ENCODE measurements around the gene IL13.
"Not testable (repeated sequence)": the region's sequence is repeated elsewhere in the genome, so short reads cannot be mapped to it uniquely, and the experiment has no call there.

IL13 gene

GRCh38 chr5:132688536-132689339 lies 30.8 kb downstream of the IL13 start:
- DNase-seq (ENCODE audit: low spot score): no peak

GRCh38 chr5:132689513-132689912 lies 31.5 kb downstream of the IL13 start:
- no peak for DNase-seq (ENCODE audit: low spot score)

GRCh38 chr5:132690156-132690555 lies 32.2 kb downstream of the IL13 start:
- no peak for DNase-seq (ENCODE audit: low spot score)

GRCh38 chr5:132691755-132692631 lies 34.0 kb downstream of the IL13 start:
- DNase-seq (ENCODE audit: low spot score): not testable (repeated sequence)

DNA sequence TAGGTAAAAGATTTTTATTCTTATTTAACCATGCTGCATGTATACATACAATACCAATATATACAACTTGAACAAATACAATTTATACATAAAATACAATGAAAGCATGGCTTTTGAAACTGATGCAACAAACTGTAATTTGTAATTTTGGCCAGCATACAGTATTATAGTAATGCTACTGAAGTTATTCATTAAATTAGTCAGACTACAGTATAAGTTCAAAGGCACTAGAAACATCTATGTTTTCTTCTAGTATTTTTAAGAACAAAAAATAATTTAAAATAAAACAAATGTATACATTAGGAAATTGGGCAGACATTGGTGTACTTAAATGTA lies 34.6 kb downstream of the IL13 start:
- DNase-seq (ENCODE audit: low spot score): no peak

DNA sequence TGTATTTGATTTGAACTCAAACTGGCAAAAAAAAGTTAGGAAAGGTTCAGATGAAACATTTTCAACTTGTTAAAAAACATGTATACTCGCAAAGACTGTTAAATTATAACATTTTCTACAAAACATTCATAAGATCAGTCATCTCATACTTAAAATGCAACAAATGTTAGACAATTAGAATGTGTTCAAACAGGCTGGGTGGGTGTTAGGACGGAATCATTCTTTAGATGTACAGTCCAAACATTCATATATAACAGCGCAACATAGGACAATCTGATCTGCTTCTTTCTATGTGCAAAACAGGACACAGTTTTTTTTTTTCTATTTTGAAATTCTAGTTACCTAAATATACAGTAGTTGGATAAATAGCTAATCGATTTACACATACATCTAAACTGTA lies 38.0 kb downstream of the IL13 start:
- DNase-seq (ENCODE audit: low spot score): no peak

- peak; percentile 26 for DNase-seq (ENCODE audit: low spot score)
These were observed 46.9 kb downstream of the IL13 start for GRCh38 chr5:132704875-132705274.

GRCh38 chr5:132708645-132709044 lies 50.7 kb downstream of the IL13 start:
- DNase-seq (ENCODE audit: low spot score): no peak
